ENCODE measurements around the gene CCDC157. TPM values are rescaled to one million over a fixed set of nuclear protein-coding genes. Genes with fewer than 3 reads are reported as not detected.
A peak's percentile ranks its signal among the peaks of the same experiment; 100 is the strongest.

CCDC157 gene
- total and polyA plus RNA-seq, 5 experiments from 2014 or later = 0.66 to 4.1 (median 2.5) TPM

DNA sequence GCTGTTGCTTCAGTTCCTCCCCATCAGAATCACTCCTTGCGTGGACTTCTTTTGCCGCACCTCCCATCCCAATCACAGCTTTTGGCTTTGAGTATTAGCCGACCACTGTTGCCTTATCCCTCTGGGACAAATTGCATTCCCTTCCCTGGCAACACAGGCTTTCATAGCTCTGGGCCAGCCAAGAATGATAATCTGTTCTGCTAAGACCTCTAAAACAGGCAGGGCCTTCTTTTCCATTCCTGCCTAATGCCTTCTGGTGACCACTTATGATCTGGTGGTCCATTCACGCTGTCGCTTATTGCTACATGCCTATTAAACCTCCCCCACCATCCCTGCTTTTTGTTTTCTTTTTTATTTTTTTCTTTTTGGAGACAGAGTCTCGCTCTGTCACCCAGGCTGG lies 49.6 kb downstream of the CCDC157 start:
- Mint-ChIP-seq H3K36me3 (peaks cover 0 to 63% (median 6%) of the 10 kb centered on the region in 3 donors), H3K4me3 (no peak overlapping the region), H3K27me3 (no peaks in the 10 kb centered on the region), H3K4me1 (peaks cover 3 to 28% (median 17%) of the 10 kb centered on the region in 4 donors), H3K9me3 (no peaks in the 10 kb centered on the region), H3K27ac (peak overlapping the region in 4 of 10 donors; percentile 11 to 28 (median 18))
- ATAC-seq (no peak), DNase-seq (no peak)
- POLR2A ChIA-PET = interaction anchor here (1.7 kb wide), 1 partner anchor 17 kb away, joined by 6 read pairs; no protein-coding TSS in a partner anchor

DNA sequence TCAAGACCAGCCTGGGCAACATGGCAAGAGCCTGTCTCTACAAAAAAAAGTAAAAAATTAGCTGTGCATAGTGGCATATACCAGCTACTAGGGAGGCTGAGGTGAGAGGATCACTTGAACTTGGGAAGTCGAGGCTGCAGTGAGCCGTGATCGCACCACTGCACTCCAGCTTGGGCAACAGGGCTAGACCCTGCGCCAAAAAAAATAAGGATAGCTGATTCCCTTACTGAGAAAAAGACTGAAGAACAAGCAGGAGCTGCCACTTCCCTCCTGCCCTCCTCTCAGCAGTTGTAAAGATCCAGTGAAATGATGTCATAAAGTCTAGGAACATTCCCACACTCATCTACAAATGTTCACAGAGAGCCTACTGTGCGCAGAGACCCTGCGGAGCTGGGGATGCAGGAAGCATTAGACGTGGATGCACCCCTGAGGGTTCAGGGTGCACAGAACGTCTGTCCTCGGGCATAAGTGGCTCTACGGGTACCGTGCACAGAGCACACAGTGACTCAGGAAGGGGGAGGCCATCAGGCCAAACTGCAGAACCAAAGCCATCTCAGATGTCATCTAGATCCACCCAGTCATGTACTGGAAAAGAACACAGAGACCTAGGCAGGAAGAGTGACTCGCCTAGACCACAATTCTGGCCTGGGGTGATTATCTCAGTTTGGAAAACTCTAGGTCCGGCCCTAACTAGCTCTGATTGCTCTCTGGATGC lies 51.7 kb downstream of the CCDC157 start:
- Mint-ChIP-seq H3K27me3 (no peaks in the 10 kb centered on the region), H3K27ac (peak overlapping the region in 1 of 10 donors; percentile 43)
- POLR2A ChIA-PET = interaction anchor here (1.6 kb wide), 1 partner anchor 15 kb away, joined by 6 read pairs; no protein-coding TSS in a partner anchor

DNA sequence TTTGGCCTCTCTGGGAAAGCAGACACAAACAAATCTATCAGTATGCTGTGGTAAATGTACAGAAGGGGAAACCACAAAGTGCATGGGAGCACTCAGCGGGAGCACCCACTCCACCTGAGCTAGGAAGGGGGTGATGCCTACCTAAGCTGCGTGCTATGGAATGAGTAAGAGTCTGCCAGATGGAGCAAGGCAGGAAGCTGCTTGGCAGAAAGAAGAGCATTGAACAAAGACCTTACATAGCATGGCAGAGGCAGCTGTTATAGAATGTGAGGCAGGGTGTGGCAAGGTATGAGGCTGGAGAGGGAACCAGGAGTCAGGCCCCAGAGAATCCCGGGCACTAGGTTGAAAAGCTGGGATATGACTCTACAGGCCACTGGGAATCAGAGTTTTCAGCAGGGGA lies 55.0 kb downstream of the CCDC157 start:
- H3K9me3 Mint-ChIP-seq = no peaks in the 10 kb centered on the region
- peaks cover 0 to 57% (median 19%) of the 10 kb centered on the region in 3 donors for H3K36me3 Mint-ChIP-seq
- no peaks in the 10 kb centered on the region for H3K27me3 Mint-ChIP-seq
- peak overlapping the region in 3 of 10 donors; percentile 0 to 77 (median 42) for H3K4me3 Mint-ChIP-seq
- POLR2A ChIA-PET = interaction anchor here (0.6 to 6.0 kb wide), 5 partner anchors 9 to 109 kb away, joined by 3 to 95 read pairs (median 4); partner anchors contain the start of genes MTFP1 and SEC14L2
- ATAC-seq (peak in 1 of 2 donors; percentile 16), DNase-seq (no peak)
- peak overlapping the region; percentile 81 to 94 (median 90) for H3K27ac Mint-ChIP-seq
- peaks cover 24 to 68% (median 46%) of the 10 kb centered on the region in 4 donors for H3K4me1 Mint-ChIP-seq

More for the DNA sequence above, 51.7 kb downstream of the CCDC157 start:
- DNase-seq = no peak
- H3K4me3 Mint-ChIP-seq = no peak overlapping the region
- no peak for ATAC-seq
- H3K36me3 Mint-ChIP-seq = peaks cover 0 to 67% (median 7%) of the 10 kb centered on the region in 3 donors
- H3K4me1 Mint-ChIP-seq = peaks cover 15 to 42% (median 27%) of the 10 kb centered on the region in 4 donors
- H3K9me3 Mint-ChIP-seq = no peaks in the 10 kb centered on the region

DNA sequence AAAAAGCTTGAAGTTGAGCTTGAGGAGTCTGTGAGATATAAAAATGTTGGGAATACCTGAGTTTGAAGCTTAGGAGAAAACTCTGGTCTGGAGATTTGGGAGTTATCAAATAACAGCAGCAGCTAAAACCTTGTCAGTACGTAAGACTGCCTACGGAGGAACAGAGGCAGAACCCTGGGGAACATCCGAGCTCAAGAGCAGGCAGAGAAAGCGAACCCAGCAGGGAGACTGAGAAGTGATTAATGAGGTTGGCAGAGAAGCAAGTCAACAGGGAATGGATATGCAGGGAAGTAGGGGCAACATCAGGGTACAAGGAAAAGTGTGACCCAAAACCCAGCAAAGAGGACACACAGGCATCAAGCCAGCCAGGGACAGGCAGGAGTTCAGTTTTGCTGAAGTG lies 56.2 kb downstream of the CCDC157 start:
- DNase-seq (no peak), ATAC-seq (no peak)
- peak overlapping the region in 8 of 10 donors; percentile 26 to 84 (median 54) for H3K4me3 Mint-ChIP-seq
- peaks cover 24 to 68% (median 46%) of the 10 kb centered on the region in 4 donors for H3K4me1 Mint-ChIP-seq
- no peaks in the 10 kb centered on the region for H3K9me3 Mint-ChIP-seq
- POLR2A ChIA-PET = interaction anchor here (0.8 to 6.0 kb wide), 3 partner anchors 11 to 16 kb away, joined by 3 to 95 read pairs (median 60); partner anchors contain the start of genes MTFP1 and SEC14L2
- H3K27ac Mint-ChIP-seq = peak overlapping the region; percentile 87 to 97 (median 94)
- peaks cover 0 to 62% (median 22%) of the 10 kb centered on the region in 3 donors for H3K36me3 Mint-ChIP-seq
- H3K27me3 Mint-ChIP-seq = no peaks in the 10 kb centered on the region

DNA sequence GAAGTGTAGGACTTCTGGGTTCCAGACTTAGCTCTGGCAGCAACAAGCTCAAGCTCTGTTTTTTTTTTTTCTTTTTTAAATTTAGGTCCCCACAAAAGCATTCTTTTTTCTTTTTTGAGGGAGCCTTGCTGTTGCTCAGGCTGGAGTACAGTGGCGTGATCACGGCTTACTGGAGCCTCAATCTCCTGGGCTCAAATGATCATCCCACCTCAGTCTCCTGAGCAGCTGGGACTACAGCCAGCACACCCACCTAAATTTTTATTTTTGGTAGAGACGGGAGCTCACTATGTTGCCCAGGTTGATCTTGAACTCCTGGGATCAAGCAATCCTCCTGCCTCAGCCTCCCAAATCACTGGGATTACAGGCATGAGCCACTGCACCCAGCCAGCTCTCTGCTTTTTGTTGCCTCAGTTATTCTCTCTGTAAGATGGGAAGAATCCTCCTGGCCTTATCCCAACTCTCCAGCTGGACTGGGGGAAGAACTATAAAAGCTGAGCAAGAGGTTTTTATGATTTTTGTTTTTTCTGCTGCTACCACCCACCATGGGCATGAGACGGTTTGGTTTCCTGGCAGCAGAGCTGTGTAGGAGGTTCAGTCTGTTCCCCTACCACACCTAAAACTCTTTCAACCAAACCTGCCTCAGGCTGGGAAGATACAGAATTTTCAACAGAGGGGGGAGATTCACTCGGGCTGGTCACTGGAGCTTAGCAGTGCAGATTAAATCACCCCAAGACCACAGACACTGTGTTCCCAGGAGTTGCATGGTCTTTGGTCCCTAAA lies 57.1 kb downstream of the CCDC157 start:
- Mint-ChIP-seq H3K9me3 (no peaks in the 10 kb centered on the region), H3K4me3 (peak overlapping the region; percentile 0 to 84 (median 63)), H3K4me1 (peaks cover 24 to 68% (median 46%) of the 10 kb centered on the region in 4 donors), H3K27me3 (no peaks in the 10 kb centered on the region), H3K36me3 (peaks cover 0 to 66% (median 23%) of the 10 kb centered on the region in 3 donors), H3K27ac (peak overlapping the region; percentile 87 to 97 (median 94))
- ATAC-seq (peak; percentile 87), DNase-seq (peak in 2 of 10 donors; percentile 35 to 45)
- POLR2A ChIA-PET = interaction anchor here (0.6 to 6.0 kb wide), 6 partner anchors 11 to 22 kb away, joined by 3 to 95 read pairs (median 4); partner anchors contain the start of genes MTFP1 and SEC14L2

DNA sequence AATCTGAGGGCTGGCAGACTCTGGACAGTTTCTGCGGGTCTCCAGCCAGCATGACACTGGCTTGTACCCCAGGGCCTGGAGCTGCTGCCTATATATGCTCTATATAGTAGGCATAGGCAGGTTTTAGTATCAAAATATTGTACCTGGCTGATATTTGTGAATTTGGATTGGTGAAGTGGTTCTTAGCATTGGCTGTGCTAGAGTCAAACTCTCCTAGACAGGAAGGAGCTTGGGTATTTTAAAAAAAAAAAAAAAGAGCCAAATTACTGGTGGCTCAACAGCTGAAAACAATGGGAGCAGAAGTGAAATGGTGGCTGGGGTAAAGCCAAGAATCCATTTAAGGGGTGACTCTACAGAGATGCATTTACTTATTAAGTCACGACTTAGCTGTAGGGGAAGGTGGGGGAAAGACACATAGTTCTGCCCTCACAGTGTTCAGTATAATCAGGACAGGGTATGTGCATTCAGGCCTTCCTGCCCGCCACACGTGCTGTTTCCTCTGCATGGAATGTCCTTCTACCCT lies 57.8 kb downstream of the CCDC157 start:
- peaks cover 24 to 64% (median 44%) of the 10 kb centered on the region in 4 donors for H3K4me1 Mint-ChIP-seq
- H3K4me3 Mint-ChIP-seq = peak overlapping the region; percentile 0 to 84 (median 63)
- peak overlapping the region; percentile 87 to 97 (median 94) for H3K27ac Mint-ChIP-seq

DNA sequence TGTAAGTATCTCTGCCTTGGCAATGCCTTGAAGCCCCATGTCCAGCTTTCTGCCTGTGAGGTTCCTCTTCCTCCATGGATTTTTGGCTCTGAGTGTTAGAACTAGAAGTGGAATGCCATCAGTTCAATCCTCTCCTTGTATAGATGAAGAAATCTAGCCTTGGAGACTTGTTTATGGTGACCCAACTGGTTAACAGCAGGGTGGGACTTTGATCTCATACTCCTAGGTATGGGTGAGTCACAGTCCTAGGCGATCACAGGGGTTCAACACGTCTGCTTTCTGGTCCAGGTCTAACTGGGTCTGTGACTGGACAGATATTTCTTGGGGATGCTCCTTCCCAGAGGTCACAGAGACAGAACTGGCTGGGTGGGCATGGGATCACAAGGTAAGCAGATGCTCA lies 59.6 kb downstream of the CCDC157 start:
- Mint-ChIP-seq H3K27me3 (no peaks in the 10 kb centered on the region), H3K27ac (peak overlapping the region in 9 of 10 donors; percentile 43 to 95 (median 61)), H3K36me3 (peaks cover 0 to 67% (median 22%) of the 10 kb centered on the region in 3 donors), H3K4me3 (no peak overlapping the region), H3K4me1 (peaks cover 21 to 52% (median 42%) of the 10 kb centered on the region in 4 donors), H3K9me3 (no peaks in the 10 kb centered on the region)
- DNase-seq (no peak), ATAC-seq (no peak)
- POLR2A ChIA-PET = interaction anchor here (6.0 kb wide), 1 partner anchor 8 kb away, joined by 95 read pairs; the partner anchor contains the start of gene MTFP1

More for the DNA sequence above, 57.8 kb downstream of the CCDC157 start:
- H3K27me3 Mint-ChIP-seq = no peaks in the 10 kb centered on the region
- peaks cover 0 to 66% (median 26%) of the 10 kb centered on the region in 3 donors for H3K36me3 Mint-ChIP-seq
- DNase-seq (no peak), ATAC-seq (peak; percentile 54 to 60)
- H3K9me3 Mint-ChIP-seq = no peaks in the 10 kb centered on the region
- POLR2A ChIA-PET = interaction anchor here (0.6 to 6.0 kb wide), 6 partner anchors 10 to 22 kb away, joined by 3 to 95 read pairs (median 4); partner anchors contain the start of genes MTFP1 and SEC14L2

DNA sequence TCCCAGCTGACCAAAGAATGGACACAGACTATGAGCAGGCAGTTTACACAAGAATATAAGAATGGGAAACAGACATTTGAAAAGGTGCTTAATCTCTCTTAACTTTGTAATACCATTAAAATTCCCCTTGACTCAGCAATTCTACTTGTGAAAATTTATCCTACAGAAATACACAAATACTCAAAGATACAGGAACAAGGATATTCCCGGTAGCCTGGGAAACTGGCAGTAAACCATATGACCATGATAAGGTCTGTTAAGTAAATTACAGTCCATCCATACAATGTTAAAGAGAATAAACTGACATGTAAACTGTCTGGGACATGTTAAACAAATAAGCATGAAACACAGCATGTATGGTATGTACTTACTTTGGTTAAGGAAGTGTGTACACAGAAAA lies 60.0 kb downstream of the CCDC157 start:
- Mint-ChIP-seq H3K9me3 (no peaks in the 10 kb centered on the region), H3K4me3 (no peak overlapping the region), H3K4me1 (peaks cover 21 to 52% (median 43%) of the 10 kb centered on the region in 4 donors), H3K27me3 (no peaks in the 10 kb centered on the region), H3K27ac (peak overlapping the region in 6 of 10 donors; percentile 46 to 92 (median 60)), H3K36me3 (peaks cover 0 to 69% (median 22%) of the 10 kb centered on the region in 3 donors)
- POLR2A ChIA-PET = no interaction called here
- no peak for ATAC-seq
- no peak for DNase-seq

DNA sequence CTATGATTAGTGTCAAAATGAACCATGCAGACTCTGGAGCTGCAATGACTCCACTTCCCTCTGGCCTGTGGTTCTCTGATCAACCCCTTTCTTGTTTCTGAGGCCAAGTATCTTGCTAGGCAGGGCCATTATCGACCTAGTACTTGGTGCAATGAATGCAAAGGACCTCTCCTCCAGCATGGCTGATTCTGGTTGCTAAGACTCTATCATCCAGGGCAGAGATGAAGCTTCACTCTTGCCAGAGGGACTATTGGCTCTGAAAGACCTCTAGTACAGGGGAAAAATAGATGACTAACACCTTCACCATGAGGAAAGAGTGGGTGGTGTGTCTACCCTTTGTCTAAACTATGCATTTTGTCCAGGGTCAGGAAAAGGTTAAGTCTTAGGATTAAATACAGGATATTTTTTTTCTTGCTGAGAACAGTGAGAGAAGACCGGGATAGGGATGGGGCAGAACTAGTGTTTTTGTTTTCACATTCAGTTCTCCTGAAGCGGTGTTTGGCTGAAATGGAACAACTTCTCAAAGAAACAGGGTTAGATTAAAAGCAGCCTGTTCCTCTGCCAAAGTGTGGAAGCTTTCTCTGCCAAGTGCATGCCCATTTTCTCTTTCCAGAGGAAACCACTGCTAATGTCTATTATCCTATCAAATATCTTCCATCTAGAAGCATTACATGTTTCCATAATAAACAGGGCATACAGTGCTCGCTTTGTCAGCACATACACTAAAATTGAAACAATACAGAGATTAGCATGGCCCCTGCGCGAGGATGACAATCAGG lies 63.7 kb downstream of the CCDC157 start:
- H3K27ac Mint-ChIP-seq = peak overlapping the region in 5 of 10 donors; percentile 28 to 64 (median 48)
- POLR2A ChIA-PET = interaction anchor here (0.6 to 7.4 kb wide), 3 partner anchors 8 to 23 kb away, joined by 3 to 118 read pairs (median 4); partner anchors contain the start of gene SEC14L2
- peaks cover 0 to 63% (median 20%) of the 10 kb centered on the region in 3 donors for H3K36me3 Mint-ChIP-seq
- DNase-seq (no peak), ATAC-seq (no peak)
- peaks cover 25 to 47% (median 38%) of the 10 kb centered on the region in 4 donors for H3K4me1 Mint-ChIP-seq
- no peaks in the 10 kb centered on the region for H3K27me3 Mint-ChIP-seq
- H3K9me3 Mint-ChIP-seq = no peaks in the 10 kb centered on the region
- H3K4me3 Mint-ChIP-seq = peak overlapping the region in 1 of 10 donors; percentile 3

DNA sequence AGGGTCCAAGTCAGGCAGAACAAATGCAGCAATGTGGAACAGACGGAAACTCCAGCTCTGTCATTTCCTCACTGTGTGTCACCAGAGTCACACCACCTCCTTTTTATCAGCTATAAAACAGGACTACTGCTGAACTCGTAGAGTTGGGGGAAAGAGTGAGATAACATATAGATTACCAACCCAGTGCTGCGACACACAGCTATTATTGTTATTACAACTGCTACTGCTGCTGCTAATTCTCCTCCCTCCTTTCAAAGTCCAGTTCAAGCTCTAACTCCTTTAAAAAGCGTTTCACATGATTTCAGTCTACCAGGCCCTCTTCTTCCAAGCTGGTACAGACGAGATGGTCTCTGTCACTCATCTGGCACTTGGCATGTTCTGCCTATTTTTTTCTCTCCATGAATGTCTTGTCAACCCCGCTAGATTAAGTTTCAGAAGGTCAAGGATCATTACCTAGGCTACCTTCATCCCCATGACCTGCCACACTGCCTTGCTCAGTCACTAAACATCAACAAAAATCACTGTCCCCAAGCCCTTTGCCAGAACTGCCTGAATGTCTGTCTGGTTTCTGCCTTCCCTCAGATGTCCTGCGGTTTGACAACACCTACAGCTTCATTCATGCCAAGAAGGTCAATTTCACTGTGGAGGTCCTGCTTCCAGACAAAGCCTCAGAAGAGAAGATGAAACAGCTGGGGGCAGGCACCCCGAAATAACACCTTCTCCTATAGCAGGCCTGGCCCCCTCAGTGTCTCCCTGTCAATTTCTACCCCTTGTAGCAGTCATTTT lies 65.1 kb downstream of the CCDC157 start:
- Mint-ChIP-seq H3K4me3 (peak overlapping the region; percentile 92 to 99 (median 98)), H3K27me3 (no peaks in the 10 kb centered on the region), H3K4me1 (peaks cover 25 to 50% (median 46%) of the 10 kb centered on the region in 4 donors), H3K36me3 (peaks cover 0 to 50% (median 8%) of the 10 kb centered on the region in 3 donors), H3K9me3 (no peaks in the 10 kb centered on the region), H3K27ac (peak overlapping the region; percentile 93 to 100 (median 99))
- POLR2A ChIA-PET = interaction anchor here (1.1 to 7.4 kb wide), 7 partner anchors 8 to 132 kb away, joined by 3 to 118 read pairs (median 47); partner anchors contain the start of genes CASTOR1 and SEC14L2
- ATAC-seq (no peak), DNase-seq (no peak)
